ENCODE results near the gene PGLYRP2.

PGLYRP2 gene

DNA sequence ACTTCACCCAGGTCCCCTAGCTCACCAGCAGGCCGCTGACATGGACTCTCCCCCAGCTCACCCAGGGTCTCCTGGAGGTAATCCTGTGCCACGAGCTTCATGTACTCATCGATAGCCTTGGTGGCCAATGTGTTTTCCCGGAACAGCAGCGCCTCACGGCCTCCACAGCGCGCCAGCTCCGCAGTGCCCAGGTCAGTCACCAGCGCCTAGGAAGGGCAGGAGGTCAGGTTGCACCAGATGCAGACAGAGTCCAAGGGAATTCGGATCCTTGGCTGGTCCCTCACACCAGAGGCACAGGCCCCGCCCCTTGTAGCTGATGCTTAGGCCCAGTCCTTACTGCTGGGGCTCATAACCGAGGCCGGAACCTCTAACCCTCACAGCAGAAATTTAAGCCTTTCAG is 22.9 kb downstream of the PGLYRP2 start:
- DNase-seq (ENCODE audit: low read depth in 2 of 2) = no peak

DNA sequence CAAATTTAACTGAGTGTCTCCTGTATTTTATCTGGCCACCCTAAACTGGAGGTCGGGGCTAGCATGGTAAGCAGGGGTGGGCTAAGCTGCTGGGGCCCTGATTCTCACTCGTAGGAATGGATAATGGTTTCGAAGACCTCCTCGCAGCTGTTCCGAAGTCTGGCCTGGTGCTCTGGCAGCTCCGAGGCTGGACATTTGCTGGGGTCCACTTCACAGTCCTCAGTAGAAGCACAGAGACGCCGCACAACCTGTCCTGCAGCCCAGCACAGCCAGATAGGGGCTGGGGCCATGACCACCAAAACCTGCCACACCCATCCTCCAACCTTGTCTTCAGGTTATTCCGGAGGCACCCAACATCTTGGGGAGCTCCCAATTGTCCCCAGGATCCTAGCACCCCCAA is 23.3 kb downstream of the PGLYRP2 start:
- DNase-seq (ENCODE audit: low read depth in 2 of 2) = no peak

DNA sequence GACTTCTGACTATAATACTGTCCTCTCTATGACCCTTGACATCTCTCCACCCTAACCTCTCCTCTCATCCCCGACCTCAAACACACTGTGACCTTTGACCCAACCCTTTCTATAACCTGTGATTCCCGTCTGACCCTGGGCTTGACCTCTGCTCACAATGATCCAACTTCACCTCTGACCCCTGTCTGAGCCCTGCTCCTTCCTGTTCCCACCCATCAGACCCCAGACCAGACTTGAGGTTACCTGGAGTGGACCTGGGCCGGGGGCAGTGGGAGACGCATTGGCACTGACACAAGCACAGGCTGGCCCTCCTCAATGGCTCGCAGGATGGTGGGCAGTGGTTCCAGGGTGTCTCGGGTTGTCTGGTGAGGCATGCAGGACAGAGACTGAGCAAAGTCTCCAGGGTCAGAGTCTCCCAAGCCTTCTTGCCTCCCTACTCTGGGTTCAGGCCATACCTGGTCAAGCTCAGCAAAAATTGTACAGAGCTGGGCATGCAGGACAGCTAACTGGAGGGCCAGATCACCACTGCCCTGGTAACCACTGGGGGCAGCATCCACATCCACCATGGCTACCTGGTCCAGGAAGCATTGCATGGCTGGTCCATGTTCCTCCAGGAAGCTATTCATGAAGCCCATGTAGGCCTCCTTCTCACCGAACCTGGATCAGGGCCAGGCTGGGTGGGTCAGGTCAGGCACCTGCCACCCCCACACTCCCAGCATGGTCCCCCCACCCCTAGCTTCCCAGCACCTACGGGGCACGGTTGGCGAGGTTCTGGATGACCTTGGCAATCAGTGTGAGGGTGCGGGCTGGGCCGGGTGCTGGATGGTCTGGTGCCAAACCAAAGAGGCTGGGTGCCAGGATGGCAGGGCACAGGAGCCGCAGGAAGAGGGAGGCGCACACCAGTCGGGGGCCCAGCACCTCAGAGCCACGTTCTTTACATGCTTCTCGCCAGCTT is 25.1 kb downstream of the PGLYRP2 start:
- no peak for DNase-seq (ENCODE audit: low read depth in 2 of 2)

DNA sequence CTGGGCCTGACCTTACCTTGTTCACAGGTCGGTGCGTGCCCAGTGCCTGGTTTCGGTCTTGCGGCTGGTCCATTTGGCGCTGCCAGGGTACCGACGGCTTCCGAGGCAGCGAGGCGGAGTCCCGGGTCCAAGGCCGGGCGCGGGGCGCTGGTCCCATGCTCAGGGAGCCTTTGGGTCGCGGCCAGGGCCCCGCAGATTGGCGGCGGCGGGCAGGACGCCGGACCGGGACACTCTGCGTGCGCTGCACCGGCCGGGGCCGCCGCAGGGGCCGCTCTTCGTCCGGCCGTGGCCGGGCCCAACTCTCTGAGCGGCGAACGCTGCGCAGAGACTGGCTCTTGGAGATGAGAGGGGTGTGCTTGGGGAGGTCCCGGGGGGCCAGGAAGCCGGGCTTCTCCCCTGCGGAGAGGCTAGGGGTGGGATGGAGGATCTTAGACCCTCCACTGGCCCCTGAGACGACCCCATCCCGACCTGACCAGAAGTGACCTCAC is 26.2 kb downstream of the PGLYRP2 start:
- DNase-seq (ENCODE audit: low read depth in 2 of 2) = no peak

DNA sequence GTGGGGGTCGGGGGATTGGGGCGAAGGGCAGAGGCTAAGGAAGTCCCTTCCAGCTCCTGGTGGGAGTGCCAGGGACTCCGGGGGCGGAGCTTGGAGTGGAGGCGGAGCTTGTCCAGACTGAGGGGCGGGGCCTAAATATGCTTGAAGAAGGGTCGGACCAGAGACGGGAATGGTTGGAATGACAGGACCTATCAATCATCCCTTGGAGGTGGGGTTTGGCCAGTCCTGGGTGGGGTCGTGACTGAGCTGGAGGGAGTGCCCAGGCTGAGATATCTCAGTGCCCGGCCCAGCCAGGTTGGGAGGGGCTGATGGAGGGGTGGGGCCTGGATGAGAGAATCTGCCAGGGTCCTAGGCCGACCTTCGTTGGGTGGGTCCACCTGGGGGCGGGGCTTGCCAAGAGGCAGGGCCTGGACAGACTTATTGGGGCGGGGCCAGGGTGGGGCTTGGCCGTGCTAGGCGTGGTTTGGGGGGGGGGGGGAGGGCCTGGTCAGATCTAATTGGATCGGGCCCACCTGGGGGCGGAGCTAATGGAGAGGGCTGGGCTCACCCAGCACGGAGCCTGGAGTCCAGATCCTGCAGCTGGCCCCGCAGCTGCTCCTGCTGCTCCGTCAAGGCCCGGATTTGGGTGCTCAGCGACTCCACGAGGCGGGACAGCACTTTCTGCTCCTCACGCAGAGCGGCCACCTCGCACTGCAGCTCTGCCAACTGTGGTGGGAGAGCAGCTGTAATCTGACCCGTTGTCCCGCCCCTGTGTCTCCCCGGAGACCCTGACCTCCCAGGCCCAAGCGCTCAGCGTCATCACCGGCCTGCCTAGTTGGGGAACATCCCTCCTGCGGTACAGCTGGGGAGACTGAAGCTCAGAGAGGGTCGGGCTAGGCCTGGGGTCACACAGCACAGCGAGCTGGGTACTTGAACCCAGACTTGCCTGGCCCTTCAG is 26.9 kb downstream of the PGLYRP2 start:
- no peak for DNase-seq (ENCODE audit: low read depth in 2 of 2)

DNA sequence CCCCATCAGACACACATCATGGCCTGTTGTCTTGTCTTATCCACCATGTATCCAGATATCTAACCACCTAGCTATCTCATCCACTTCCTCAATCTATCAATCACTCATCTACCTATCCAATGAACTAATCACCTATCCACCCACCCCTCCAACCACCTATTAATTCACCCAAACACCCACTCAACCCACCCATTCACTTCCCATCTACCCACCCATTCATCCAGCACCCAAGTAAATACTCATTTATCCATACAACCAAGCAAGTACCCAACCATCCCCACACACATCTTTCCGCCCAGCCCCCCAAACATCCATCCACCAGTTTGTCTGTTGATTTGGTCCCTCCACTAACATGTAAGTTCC is 28.8 kb downstream of the PGLYRP2 start:
- DNase-seq (ENCODE audit: low read depth in 2 of 2) = no peak

DNA sequence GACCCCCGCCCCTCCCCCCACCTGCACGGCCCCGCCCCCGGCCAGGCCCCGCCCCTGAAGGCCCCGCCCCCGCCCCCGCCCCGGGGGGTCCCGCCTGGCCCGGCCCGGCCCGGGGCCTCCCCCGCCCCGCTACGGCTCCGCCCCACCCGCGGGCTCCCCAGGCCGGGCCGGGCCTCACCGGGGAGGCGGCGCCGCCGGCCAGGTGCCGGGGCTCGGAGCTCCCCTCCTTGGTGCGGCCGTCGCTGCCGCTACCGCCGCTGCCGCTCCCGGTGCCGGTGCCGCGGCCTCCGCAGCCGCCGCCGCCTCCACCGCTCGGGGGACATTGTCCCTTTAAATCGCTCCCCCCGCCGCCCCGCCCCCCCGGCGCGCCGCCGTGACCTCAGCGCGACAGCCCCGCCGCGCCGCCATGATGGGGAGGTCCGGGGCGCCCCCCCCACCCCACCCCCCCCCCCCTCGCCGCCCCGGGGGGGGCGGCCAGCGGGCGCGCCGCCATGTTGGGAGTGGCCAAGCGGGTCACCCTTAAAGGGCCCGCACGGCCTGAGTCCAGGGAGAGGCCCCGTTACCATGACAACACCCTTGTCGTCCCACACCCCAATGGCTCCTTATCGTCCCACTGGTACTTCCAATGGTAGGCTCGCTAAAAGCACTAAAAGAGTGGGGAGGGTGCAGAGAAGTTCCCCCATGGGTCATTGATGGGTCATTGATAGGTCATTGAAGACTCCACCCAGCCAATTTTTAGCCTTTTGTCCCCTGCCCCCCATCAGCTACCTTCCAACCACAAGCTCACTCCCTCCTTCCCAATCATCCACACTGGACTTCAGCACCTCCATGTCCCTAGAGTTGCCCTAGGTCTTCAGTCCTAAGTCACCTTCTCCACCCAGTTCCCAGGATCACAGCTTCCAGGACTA is 29.4 kb downstream of the PGLYRP2 start, which contains the start of gene WIZ:
WIZ (minus strand) TSS at position 337 of the 908 bp plus-strand sequence. CDS start 1,649 bp downstream, outside the sequence.
- peak; percentile 73 to 74 for DNase-seq (ENCODE audit: low read depth in 2 of 2)

DNA sequence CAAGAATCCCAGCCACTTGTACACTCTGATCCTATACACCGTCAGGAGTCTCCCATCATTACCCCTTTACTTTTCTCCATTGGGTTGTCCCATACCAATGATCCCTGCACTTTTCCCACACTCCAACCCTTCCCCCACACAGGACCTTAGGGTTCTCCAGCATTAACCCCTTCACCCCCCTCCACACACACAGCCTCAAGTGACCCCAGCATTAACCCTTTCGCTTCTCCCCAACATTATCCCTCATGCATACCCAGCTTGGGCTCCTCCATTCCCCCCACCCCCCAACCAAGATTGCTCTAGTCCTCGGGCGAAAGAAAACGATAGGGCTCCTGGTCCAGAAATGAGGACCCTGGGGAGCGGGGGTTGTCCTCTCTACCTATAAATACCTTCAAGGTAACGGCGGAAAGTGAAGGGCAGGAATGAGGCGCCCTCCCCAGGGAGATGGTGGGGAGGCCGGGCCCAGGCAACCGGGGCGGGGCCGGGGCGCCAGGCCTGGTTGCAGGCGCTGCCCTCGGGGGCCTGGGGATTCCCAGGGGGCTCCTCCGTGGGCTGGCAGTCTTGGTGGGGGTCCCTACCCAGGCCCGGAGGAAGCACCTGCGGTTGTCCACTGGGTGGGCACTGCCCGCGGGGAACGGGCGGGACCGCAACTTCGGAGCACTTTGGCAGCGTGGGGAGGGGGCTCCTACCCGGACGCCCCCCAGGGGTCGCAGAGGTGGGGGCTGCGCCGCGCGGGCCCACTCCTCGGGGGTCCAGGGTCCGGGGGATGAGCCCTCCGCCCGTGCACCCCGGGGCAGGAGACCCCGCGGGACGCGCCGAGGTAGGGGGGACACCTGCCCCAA is 30.3 kb downstream of the PGLYRP2 start:
- no peak for DNase-seq (ENCODE audit: low read depth in 2 of 2)

DNA sequence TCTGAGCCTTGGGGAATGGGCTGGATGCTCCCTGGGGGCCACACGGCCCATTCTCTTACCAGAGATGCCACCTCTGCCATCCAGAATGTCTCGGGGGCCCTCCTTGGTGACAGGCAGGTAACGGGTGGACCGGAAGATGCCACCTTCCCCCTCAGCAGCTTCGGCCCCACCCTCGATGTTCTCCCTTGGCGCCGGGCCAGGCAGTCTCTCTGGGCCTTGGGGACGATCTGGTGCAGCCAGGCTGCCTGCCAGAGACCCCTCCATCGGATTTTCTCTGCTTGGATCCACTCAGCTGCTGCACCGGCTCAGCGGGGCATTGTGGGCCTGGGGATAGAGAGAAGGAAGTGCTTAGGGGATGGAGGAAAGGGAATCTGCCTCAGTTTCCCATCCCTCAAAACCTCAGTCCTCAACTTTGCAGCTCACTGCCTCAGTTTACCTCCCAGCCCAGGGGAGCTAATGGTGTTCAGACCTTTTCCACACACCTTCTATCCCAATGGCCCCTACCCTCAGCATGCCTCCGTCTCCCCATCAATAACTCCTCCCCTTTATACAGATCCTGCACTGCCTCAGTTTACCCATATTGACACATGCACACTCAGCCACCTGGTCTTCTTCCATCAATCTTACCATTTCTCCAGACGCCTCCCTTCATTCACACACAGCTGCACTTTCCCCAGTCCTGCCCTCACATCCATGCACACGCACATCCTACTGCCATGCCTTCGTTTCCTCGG is 31.1 kb downstream of the PGLYRP2 start:
- no peak for DNase-seq (ENCODE audit: low read depth in 2 of 2)

DNA sequence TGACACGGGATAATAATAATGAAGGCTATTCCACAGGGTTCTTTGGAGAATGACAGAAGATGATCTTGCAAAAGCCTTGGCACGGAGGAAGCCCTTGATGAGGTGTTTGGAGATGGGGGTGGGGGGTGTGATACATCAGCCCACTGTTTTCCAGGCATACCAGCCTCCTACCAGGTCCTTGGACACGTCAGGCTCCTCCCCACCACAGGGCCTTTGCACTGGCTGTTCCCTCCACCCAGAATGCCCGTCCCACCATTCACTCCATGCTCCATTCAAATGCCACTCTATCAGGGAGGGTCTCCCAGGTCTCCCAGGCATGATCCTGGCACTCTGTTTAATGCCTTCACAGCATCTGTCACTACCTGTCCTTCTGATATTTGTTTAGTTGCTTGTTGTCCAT is 32.2 kb downstream of the PGLYRP2 start:
- DNase-seq (ENCODE audit: low read depth in 2 of 2) = no peak

DNA sequence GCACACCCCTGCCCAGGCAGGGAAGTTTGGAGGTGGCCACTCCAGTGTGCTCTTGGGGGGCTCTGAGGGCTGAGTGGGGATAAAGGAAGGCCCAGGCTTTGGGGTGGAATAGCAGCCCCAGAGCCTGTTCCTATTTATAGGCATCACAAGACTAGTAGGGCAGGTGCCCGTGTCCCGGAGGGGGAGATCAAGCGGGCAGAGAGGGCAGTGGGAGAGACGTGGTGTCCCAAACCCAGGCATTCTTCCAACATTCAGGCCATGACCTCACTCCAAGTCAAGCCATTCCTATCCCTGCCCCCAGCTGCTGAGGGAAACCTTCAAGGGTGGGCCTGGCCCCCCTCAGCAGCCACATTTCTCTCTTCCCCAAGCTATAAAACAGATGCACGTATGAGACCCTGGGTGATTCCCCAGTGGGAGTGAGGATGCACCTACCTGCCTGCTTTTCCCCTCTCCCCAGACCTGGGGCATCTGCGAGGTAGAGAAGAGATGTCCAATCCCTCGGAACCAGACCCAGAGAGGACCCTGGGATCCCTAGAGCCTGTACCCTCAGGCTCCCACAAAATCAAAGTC is 33.4 kb downstream of the PGLYRP2 start:
- no peak for DNase-seq (ENCODE audit: low read depth in 2 of 2)

DNA sequence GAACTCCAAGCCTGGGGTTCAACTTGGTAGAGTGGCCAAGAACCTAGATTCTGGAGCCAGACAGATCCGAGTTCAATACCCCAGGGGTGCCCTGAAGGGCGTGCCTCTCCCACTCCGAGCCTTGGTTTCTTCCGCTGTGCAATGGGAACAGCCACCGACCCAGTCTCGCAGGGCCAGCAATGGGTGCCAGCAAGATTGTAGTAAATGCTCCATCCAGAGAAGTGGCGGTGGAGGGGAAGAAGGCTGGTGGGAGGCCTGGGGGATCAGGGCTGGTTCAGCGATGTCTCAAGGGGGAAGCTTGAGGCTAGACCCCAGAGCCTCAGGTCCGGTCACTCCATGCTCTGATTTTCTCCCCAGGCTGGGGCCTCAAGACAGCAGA is 34.1 kb downstream of the PGLYRP2 start:
- DNase-seq (ENCODE audit: low read depth in 2 of 2) = no peak

DNA sequence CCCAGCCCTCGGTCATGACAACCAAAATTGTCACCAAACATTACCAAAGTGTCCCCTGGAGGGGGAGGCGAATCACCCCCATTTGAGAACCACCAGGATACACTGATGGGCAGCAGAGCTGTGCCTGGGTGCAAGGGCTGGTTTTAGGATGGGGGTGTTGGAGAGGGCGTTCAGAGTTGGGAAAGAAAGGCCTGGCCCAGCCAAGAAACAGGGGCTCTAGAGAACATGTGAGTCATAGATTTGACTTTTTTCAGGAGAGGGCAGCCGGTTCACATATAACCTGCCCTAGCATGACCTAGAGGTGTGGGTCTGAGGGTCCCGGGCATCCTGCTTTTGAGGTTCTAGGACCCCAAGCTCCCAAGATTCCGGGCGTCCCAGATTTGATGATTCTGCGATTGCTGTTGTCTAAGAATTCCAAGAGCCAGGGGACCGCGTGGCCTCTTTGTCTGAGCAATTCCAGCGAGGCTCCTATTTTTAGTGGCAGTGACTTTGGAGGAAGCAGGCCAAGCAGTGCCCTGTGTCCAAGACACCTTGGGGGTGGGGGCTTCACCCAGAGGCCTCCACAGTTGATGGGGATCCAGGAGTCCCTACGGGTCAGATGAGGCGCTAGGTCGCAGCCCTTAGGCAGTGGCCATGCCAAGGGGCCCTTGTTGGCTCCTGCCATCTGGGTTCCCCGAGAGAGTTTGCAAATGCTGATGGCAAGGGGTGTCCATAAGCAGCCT is 34.6 kb downstream of the PGLYRP2 start:
- DNase-seq (ENCODE audit: low read depth in 2 of 2) = no peak

DNA sequence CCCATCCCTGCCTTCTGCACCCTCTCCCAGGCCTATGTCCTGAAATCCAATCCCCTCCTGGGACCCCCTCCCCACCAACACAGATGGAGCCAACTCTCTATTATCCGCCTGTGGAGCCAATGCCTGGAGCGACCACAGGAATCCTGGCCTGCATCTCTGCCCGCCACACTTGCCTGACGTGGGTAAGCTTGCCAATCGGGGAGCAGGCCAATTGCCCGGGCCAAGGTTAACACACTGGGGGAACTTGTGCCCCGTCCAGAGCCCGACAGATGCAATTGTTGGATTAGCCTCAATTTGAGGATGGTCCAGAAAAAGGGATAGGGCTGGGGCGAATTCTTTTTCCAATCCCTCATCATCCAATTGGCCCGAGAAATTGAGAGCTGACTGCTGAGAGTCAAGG is 35.5 kb downstream of the PGLYRP2 start:
- no peak for DNase-seq (ENCODE audit: low read depth in 2 of 2)

DNA sequence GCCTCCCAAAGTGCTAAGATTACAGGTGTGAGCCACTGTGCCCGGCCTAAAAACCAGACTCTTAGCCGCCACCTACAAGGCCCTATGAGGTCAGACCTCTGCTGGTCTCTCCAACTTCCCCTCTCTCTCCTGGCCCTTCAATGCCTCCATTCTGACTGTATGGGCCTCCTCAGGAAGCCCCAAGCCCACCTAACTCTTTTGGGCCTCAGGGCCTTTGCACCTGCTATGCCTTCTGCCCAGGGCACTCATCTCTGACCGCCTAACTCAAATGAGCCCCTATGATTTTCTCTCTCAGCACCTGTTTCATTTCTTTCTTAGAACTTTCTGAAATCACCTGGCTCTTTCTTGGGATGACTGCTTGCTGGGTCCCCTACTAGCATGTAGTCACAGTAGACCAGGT is 36.0 kb downstream of the PGLYRP2 start:
- no peak for DNase-seq (ENCODE audit: low read depth in 2 of 2)

DNA sequence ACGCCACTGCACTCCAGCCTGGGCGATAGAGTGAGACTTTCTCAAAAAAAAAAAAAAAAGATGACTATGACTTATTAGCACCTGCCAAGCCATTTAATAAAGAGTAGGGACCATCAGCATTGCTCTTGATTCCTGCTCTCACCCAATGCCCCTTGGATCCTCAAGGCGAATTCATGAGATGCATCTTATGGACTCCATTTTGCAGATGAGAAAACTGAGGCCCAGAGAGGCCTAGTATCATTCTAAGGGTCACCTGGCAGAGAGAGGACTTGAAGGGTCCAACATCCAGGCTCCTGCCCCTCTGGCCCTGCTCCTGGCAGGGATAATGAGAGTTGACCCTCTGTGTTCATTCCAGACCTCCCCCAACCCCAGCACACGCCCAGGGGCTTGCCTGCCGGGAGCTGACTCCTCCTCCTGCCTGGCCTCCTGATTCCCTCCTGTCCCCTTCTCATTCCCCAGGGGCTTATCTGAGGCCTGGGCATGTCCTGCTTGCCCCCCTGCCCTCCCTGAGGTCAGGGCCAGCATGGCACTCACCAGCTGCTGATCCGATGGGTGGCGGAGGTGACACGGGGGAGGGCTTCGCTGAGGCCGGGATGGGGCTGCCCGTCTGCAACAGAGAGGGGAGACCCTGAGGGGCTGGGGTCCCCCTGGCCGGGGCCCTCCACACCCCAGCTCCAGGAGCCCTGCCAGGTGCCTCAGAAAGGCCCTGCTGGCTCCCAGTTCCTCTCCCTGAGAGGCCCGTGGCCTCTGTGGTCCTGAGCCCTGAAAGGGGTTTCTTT is 37.0 kb downstream of the PGLYRP2 start:
- no peak for DNase-seq (ENCODE audit: low read depth in 2 of 2)

DNA sequence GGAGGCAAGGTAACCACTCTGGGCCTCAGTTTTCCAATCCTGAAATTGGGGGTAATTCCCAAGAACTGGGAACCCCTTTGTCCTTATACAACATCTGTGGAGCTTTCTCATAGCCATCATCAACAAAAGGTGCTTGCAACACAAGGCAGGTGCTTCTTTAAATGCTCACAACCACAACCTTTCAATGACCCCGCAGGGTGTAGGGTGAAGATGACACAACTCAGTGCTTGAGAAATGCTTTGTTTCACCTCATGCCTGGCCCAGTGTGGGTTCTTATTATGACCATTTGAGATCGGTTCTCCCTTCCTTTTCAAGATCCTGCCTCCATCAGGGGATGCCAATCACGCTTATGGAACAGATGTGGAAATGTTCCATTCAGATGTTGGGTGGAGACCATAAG is 38.0 kb downstream of the PGLYRP2 start:
- DNase-seq (ENCODE audit: low read depth in 2 of 2) = no peak

Measured in stimulated activated CD8-positive, alpha-beta memory T cell treated with anti-CD3 and anti-CD28 coated beads, Interleukin-15, amount 100 ng/mL, for 48 hours (primary cell).